ENCODE measurements around the gene CHMP1A.
"Not testable (repeated sequence)": the region's sequence is repeated elsewhere in the genome, so short reads cannot be mapped to it uniquely, and the experiment has no call there.

CHMP1A gene

DNA sequence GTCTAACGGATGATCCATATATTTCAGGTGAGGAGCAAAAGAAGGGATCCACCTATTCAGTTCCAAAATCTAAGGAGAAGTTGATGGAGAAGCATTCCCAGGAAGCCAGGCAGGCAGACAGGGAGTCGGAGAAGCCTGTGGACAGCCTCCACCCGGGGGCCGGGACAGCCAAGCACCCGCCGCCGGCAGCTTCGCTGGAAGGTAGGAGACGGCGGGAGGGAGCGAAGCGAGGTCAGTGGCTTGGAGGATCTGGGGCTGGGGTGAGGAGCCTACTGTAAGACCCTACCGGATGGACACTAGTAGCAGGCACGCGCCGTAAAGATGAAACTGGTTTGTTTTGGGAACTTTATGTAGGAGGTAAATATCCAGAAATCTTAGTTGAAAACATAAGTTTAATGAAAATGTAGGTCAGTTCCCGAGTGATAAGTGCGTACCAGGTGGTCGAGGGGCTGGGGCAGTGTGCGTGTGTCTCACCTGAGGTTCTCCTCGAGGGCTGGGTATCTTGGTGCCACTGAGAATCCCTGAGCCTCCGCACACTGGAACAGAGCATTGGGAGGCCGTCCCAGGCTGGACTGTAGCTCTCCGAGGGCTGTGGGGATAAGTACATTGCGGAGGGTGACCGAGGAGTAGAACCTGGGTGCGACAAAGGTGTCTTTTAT, 842 bp upstream of the CHMP1A start:
- DNase-seq = no peak

- DNase-seq = no peak
Observed at GRCh38 chr16:89656435-89657121, 930 bp downstream of the CHMP1A start.

DNA sequence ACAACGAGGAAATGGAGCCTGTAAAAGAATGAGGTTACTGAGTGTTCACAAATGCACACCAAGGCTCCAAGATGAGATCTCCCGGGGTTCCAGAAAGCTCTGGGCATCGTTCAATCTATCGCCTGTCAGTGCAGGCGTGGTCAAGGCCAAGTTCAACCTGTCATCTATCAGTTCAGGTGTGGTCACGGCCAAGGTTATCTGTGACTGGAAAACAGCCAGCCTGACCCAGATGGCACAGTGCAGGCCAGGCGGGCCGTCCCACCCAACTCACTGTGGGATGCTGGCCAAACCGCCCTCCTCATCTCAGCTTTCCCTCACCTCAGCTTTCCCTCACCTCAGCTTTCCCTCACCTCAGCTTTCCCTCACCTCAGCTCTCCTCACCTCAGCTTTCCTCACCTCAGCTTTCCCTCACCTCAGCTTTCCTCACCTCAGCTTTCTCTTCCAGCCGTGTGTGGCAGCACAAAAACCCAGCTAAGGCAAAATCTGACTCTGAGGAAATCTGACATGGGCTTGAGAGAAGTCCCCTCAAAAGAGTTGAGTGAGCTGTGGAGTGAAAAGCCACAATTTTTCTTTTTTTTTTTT, 2.4 kb downstream of the CHMP1A start:
- DNase-seq = no peak

DNA sequence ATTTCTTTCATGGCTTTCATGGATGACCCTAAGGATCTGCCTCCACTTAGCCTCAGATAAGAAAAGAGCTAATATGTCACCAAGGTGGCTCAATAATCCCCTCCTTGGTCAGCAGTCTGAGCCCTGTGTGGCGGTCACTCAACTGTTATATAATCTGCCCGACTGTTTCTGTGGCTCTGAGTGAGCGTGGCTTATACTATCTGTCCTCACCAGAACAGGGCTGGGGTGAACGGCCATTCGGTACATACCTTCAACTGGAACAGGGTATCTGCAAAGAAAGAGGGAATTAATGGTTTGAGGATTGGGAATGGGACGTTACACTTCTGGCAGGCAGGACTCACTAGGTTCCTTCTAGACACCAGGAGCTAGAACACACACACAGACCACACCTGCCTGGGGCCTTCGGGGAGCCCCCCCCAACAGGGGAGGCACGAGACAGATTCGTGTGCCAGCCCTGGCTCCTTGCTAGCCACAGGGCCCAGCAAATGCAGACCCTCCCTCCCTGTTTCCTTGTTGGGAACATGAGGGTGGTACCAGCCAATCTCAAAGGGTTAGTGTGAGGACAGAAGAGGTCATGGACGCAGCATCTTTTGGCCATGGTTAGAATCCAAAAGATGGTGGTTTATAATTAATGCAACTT, 3.7 kb downstream of the CHMP1A start:
- no peak for DNase-seq

- no peak for DNase-seq
Observed at GRCh38 chr16:89651584-89651983, 5.9 kb downstream of the CHMP1A start.

GRCh38 chr16:89646906-89647305, 10.6 kb downstream of the CHMP1A start:
- DNase-seq = no peak

DNA sequence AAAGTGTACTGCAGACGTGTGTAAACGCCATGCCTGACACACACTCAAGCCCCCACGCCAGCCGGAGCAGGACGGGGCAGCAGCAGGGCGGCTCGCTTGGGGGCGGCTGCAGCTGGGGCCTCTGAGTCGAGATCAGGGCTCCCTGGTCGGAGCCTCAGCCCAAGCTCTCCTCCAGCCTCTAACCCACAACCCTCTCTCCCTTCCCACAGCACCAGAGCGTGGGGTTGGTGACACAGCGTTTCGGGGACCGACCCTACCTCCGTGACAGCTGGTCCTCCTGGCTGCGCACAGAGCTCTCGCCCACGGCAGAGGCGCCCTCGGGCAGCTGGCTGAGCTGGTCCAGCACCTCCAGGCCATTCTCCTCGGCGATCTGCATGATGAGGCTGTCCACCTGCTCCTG, 11.2 kb downstream of the CHMP1A start:
- DNase-seq = no peak

GRCh38 chr16:89645122-89645521, 12.4 kb downstream of the CHMP1A start:
- no peak for DNase-seq

- DNase-seq = no peak
Observed at GRCh38 chr16:89643769-89644300, 13.7 kb downstream of the CHMP1A start.

DNA sequence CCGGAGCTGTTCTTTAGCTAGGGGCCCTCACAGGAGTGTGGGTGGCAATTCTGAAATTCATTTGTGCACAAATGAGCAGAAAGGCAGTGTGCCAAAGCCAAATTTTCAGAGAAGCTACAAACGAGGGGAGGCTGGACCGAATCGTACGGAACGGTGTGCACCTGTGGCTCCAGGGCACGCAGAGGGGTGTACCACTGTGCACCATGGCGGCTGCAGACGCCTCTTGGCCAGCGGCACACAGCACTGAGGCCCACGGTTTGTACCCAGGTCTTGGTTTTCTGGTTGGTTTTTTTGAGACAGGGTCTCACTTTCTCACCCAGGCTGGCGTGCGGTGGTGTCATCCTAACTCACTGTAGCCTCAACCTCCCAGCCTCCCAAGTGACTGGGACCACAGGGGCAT, 14.9 kb downstream of the CHMP1A start:
- DNase-seq = no peak

DNA sequence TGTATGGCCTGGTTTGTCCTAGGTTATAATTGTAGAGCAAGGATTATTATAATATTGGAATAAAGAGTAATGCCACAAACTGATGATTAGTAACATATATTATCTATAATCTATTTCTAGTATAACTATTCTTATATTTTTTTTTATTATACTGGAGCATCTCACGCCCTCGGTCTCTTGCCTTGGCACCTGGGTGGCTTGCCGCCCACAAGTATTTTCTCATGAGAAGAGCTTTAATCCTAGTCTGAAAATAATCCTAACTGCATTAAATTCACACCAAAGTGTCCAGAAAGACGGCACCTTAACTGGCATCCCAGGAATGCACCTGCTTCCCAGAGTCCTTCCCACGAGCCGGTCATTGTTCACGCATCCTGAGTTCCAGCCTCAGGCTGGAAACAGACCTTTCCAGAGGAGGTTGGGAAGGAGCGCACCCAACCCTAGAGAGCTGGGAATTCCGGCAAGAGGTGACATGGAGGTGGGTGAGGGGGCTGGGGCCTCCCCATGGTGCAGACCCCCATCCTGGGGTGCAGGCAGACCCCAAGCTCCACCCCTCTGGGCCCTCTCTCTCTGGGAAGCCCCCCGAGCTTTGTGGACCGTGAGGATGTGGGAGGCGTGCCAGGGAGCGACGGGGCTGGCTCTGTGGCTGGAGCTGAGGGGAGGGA, 15.9 kb downstream of the CHMP1A start:
- DNase-seq = no peak

DNA sequence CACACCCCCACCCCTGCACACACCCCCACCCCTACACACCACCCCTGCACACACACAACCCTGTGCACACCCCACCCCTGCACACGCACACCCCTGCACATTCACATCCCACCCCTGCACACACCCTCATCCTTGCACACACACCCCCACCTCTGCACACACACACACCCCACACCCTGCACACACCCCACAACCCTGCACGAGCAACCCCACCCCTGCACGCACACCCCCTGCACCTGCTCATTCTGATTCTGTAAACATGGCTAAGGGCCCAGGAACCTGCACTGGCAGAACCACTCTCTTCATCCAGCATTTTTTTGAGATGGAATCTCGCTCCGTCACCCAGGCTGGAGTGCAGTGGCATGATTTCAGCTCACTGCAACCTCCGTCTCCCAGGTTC, 18.1 kb downstream of the CHMP1A start:
- DNase-seq = no peak

- no peak for DNase-seq
Observed at GRCh38 chr16:89638455-89638854, 19.1 kb downstream of the CHMP1A start.

DNA sequence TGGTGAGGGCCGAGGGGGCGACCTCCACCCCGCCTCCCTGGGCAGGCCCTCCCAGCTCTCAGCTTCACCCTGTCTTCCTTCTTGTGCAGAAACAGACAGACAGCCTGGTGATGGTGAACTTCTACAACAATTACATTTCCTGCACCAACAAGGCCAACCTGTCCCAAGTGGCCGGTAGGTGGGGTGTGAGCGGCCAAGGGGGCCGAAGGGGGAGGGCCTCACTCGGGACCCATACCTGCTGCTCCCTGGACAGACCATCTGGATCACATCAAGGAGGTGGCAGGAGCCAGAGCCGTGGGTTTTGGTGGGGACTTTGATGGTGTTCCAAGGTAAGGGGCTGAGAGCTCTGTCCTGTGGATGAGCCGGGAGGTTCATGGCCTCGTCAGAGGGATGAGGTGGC, 20.1 kb downstream of the CHMP1A start:
- no peak for DNase-seq

GRCh38 chr16:89636663-89637062, 20.8 kb downstream of the CHMP1A start:
- no peak for DNase-seq

DNA sequence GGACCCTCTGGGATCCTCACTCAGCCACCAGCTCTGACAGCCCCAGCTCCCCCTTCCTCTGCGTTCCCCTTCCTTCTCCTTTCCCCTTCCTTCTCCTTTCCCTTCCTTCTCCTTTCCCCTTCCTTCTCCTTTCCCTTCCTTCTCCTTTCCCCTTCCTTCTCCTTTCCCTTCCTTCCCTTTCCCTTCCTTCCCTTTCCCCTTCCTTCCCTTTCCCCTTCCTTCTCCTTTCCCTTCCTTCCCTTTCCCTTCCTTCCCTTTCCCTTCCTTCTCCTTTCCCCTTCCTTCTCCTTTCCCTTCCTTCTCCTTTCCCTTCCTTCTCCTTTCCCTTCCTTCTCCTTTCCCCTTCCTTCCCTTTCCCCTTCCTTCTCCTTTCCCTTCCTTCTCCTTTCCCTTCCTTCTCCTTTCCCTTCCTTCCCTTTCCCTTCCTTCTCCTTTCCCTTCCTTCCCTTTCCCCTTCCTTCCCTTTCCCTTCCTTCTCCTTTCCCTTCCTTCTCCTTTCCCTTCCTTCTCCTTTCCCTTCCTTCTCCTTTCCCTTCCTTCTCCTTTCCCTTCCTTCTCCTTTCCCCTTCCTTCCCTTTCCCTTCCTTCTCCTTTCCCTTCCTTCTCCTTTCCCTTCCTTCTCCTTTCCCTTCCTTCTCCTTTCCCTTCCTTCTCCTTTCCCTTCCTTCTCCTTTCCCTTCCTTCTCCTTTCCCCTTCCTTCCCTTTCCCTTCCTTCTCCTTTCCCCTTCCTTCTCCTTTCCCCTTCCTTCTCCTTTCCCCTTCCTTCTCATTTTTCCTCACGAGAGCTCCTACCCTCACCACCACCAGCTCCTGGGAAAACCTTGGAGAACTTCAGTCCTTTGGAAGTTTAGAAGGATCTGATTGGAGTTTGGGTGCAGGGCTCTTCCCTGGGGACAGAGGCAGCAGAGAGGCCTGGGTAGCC, 22.8 kb downstream of the CHMP1A start:
- not testable (repeated sequence) for DNase-seq

DNA sequence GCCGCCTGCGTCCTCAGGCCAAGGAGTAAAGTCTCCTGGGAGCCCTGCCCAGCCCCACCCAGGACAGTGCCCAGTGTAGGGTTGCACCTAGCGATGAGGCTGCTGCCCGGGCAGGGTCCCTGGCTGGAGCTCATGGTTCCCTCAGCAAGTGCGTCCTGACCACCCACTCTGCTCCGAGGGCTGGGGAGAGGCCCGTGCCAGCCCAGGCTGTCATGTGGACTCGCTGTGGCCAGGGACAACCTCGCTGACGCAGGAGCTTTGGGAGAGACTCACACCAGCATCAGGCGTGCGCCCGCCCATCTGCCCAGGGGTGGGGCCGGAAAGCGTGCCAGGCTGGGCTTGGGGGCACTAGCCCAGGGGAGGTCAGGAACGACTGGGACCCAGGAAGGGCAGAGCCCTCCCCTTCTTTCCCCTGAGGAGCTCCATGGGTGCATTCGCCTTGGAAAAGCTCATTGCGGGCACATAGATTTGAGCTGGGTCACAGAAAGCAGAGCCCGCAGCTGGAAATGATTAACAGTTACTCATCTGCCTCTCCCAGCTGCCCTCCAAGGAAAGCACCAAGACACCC, 24.4 kb downstream of the CHMP1A start:
- DNase-seq = no peak

DNA sequence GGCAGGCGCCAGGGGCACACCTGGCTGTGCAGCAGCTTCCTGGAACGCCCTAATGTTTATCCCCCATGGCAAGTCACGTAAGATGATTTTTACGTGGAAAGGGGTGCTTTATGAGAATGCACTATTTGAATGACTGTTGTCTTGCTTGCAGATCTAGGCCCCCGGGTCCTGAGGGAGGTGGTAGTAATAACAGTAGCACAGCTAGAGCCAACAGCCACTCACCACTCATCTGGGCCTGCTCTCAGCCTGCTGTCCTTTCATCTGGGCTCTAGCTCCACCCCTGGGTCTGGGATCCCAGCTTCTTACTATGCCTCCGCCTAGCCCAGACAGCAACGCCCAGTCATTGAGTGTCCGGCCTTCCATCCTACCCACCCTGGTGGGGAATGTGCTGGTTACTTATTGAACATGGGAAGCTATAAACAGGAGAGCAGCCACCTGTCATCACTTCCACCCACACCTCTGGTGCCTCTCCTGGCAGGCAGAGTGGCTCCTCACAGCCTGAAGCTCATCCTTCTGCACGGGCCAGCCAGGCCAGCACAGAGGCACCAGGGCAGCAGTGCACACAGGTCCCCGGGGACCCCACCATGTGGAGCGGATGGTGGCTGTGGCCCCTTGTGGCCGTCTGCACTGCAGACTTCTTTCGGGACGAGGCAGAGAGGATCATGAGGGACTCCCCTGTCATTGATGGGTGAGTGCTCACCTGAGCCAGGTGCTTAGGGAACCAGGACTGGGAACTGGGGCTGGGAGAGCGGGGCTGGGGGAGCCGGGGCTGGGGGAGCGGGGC, 27.5 kb downstream of the CHMP1A start:
- DNase-seq = no peak

DNA sequence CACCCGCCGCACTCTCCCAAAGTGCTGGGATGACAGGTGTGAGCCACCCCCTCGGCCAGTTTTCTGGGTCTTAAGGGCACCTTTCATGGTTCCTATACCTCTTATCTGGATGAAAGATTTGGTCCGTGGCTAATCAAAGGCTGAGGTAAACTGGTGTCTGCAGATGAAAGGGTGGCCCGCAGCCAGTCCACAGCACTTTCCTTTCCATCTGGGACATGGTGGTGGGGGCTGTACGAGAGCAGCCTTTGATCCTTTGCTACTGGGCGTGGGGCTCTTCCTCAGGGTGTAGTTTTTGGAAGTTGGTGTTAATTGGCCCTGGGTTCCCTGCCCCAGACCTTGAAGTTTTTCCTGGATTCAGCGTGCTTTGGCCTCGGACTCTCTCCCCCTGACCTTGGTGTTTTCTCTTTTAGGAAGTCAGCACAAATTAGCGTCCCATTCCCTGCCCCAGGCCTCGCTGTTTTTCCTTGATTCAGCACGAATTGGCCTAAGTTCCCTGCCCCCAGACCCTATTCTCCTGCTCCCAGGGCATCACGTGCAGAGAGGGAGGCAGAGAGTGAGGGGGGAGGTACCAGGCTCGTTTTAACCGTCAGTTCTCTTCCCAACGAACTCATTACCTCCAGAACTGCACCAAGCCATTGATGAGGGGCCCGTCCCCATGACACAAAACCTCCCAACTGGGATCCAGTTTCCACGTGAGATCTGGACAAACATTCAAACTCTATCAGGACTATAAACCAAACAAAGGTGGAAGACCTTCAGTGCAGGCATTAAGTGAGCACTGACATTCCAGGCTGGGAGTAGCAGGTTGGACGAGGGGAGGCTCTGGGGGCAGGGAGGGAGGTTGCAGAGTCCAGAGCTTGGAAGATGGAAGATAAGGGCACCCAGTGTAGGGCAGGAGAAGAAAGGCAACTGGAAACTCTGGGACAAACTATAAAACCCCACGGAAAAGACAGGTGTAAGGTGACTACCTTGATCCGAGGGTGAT, 32.4 kb downstream of the CHMP1A start:
- DNase-seq = no peak
